ENCODE results near the gene TBRG1. TPM values are rescaled to one million over a fixed set of nuclear protein-coding genes. Genes with fewer than 3 reads are reported as not detected.

Gene TBRG1
- total RNA-seq, 4 donors from 2014 or later: 20.8 to 42.3 (median 25.6) TPM

GRCh38 chr11:124582565-124582964 lies 40.1 kb upstream of the TBRG1 start:
- no peak overlapping the region for H3K27ac ChIP-seq
- H3K4me3 ChIP-seq: no peak overlapping the region
- ATAC-seq (no peak), DNase-seq (no peak)
- in situ Hi-C loops (cut with MboI; ENCODE audit: low sequenced_read_pairs in 4 of 4): loop anchor here (10.0 to 25.0 kb wide), 3 partner anchors 168 to 520 kb away; partner anchors contain the start of gene OR8B4 (in 1 of the 4)
- H3K4me1 ChIP-seq: no peaks in the 10 kb centered on the region
- no peaks in the 10 kb centered on the region for H3K27me3 ChIP-seq
- no peaks in the 10 kb centered on the region for H3K9me3 ChIP-seq
- TF ChIP-seq POLR2A (IDR thresholded peaks at IDR 0.05) (no peak), CTCF (IDR thresholded peaks at IDR 0.05 in 4 of 5, conservative IDR thresholded peaks at IDR 0.05 in 1 of 5) (no peak)
- intact Hi-C loops (cut with DNase I; ENCODE audit: low total_unique reads): no loop called here
- H3K36me3 ChIP-seq: no peaks in the 10 kb centered on the region

GRCh38 chr11:124583781-124584180 lies 38.9 kb upstream of the TBRG1 start:
- TF ChIP-seq CTCF (IDR thresholded peaks at IDR 0.05 in 4 of 5, conservative IDR thresholded peaks at IDR 0.05 in 1 of 5) (no peak), POLR2A (IDR thresholded peaks at IDR 0.05) (no peak)

GRCh38 chr11:124584681-124585372 lies 37.8 kb upstream of the TBRG1 start:
- Histone ChIP-seq H3K27me3 (no peaks in the 10 kb centered on the region), H3K9me3 (no peaks in the 10 kb centered on the region), H3K27ac (no peak overlapping the region), H3K36me3 (no peaks in the 10 kb centered on the region), H3K4me3 (no peak overlapping the region), H3K4me1 (no peaks in the 10 kb centered on the region)
- TF ChIP-seq POLR2A (IDR thresholded peaks at IDR 0.05) (no peak), CTCF (IDR thresholded peaks at IDR 0.05 in 4 of 5, conservative IDR thresholded peaks at IDR 0.05 in 1 of 5) (no peak)
- intact Hi-C loops (cut with DNase I; ENCODE audit: low total_unique reads): no loop called here
- in situ Hi-C loops (cut with MboI; ENCODE audit: low sequenced_read_pairs in 4 of 4): loop anchor here (5.0 to 25.0 kb wide), 4 partner anchors 168 to 523 kb away; partner anchors contain the start of gene OR8B4 (in 1 of the 4)
- ATAC-seq: no peak
- no peak for DNase-seq

More at GRCh38 chr11:124583781-124584180, 38.9 kb upstream of the TBRG1 start:
- H3K9me3 ChIP-seq: no peaks in the 10 kb centered on the region
- H3K27me3 ChIP-seq: no peaks in the 10 kb centered on the region
- intact Hi-C loops (cut with DNase I; ENCODE audit: low total_unique reads): no loop called here
- H3K4me3 ChIP-seq: no peak overlapping the region
- in situ Hi-C loops (cut with MboI; ENCODE audit: low sequenced_read_pairs in 4 of 4): loop anchor here (10.0 to 25.0 kb wide), 3 partner anchors 169 to 521 kb away; partner anchors contain the start of gene OR8B4 (in 1 of the 4)
- no peak overlapping the region for H3K27ac ChIP-seq
- H3K36me3 ChIP-seq: no peaks in the 10 kb centered on the region
- DNase-seq (no peak), ATAC-seq (no peak)
- H3K4me1 ChIP-seq: no peaks in the 10 kb centered on the region

- Histone ChIP-seq H3K4me3 (no peak overlapping the region), H3K4me1 (no peaks in the 10 kb centered on the region), H3K27me3 (no peaks in the 10 kb centered on the region), H3K9me3 (no peaks in the 10 kb centered on the region), H3K36me3 (no peaks in the 10 kb centered on the region), H3K27ac (no peak overlapping the region)
- DNase-seq (peak in 1 of 2 donors; percentile 14), ATAC-seq (no peak)
- intact Hi-C loops (cut with DNase I; ENCODE audit: low total_unique reads): loop anchor here (2.0 kb wide), 1 partner anchor 172 kb away; no protein-coding TSS in a partner anchor
- in situ Hi-C loops (cut with MboI; ENCODE audit: low sequenced_read_pairs in 4 of 4): loop anchor here (5.0 to 25.0 kb wide), 4 partner anchors 169 to 524 kb away; partner anchors contain the start of gene OR8B4 (in 1 of the 4)
- TF ChIP-seq CTCF (IDR thresholded peaks at IDR 0.05 in 4 of 5, conservative IDR thresholded peaks at IDR 0.05 in 1 of 5): peak in 2 of 5 experiments; percentile 44 to 51
- no peak for TF ChIP-seq POLR2A (IDR thresholded peaks at IDR 0.05)
These were observed 36.3 kb upstream of the TBRG1 start for GRCh38 chr11:124586238-124586860.

All from gastrocnemius medialis (tissue), 4 donors.